Thyroid gland (tissue), 4 donors: ENCODE measurements around the gene YTHDF1.

Experiments
- POLR2A ChIP-seq, 2 donors: fragments of 450-650 bp; IDR thresholded peaks; one replicate each; pipeline ENCODE4 v1.6.1; 2017; ENCODE audit warnings: antibody characterized with exemption in 2 of 2, mild to moderate bottlenecking in 2 of 2, moderate library complexity in 1 of 2
- TF ChIP-seq, protein P1 (sequence below), 6 experiments: fragments of 200-600 bp in 3 of 6; fragments of 450-650 bp in 3 of 6; sonication (generic) in 3 of 6; IDR thresholded peaks; one replicate each; pipeline ENCODE4 v1.5.1; 2016 to 2019; ENCODE audit warnings: antibody characterized with exemption in 6 of 6, mild to moderate bottlenecking in 2 of 6, inconsistent platforms in 1 of 6, moderate library complexity in 1 of 6

DNA sequence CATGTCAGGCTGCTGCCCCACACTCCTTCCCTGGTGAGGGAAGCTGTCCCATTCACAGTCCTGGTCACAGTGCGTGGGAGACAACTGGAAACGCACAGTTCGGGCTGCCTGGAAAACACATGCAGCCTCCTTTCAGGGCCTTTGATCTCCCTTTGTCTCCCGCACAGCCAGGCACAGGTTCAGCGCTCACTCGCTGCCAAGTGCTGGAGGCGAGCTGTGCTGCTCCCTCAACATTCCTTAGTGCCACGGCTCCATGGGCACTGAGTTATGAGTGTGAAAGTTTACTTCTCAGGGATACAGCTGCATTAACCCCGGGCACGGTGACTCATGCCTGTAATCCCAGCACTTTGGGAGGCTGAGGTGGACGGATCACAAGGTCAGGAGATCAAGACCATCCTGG, 9.1 kb downstream of the YTHDF1 start:
- no peak for TF ChIP-seq POLR2A (IDR thresholded peaks at IDR 0.05)
- TF ChIP-seq, protein P1, sequence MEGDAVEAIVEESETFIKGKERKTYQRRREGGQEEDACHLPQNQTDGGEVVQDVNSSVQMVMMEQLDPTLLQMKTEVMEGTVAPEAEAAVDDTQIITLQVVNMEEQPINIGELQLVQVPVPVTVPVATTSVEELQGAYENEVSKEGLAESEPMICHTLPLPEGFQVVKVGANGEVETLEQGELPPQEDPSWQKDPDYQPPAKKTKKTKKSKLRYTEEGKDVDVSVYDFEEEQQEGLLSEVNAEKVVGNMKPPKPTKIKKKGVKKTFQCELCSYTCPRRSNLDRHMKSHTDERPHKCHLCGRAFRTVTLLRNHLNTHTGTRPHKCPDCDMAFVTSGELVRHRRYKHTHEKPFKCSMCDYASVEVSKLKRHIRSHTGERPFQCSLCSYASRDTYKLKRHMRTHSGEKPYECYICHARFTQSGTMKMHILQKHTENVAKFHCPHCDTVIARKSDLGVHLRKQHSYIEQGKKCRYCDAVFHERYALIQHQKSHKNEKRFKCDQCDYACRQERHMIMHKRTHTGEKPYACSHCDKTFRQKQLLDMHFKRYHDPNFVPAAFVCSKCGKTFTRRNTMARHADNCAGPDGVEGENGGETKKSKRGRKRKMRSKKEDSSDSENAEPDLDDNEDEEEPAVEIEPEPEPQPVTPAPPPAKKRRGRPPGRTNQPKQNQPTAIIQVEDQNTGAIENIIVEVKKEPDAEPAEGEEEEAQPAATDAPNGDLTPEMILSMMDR (IDR thresholded peaks at IDR 0.05): no peak
